Activated naive CD4-positive, alpha-beta T cell treated with Interleukin-2 at 50 U/mL for 16 hours (primary cell): ENCODE results near the gene RNF214.
"Not testable (repeated sequence)": the region's sequence is repeated elsewhere in the genome, so short reads cannot be mapped to it uniquely, and the experiment has no call there.

Experiments
- DNase-seq: peaks from one replicate; pipeline ENCODE4 v3.0.0-alpha.2; 2020

The RNF214 gene

DNA sequence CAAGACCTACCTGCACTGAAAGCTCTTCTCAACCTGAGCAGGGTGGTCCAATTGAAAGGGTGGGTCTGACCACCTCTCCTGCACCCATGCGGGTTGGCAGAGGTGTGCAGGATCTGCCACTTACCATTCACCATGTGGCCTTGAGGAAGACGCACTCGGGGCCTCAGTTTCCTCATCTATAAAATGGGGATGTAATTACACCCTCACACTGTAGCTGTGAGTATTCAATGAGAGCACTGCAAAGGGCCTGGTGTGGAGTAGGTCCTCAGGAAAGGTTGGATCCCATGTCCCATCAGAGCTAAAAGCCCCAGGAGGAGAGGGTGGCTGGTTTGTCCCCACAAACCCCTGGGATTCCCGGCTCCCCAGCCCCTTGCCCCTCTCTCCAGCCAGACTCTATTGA is 33.9 kb upstream of the RNF214 start:
- no peak for DNase-seq

GRCh38 chr11:117199053-117199915 is 33.2 kb upstream of the RNF214 start, which contains the start of gene TAGLN:
TSS of gene TAGLN (plus strand) at chr11:117199370. CDS start at chr11:117203014, 3,644 bp downstream.
- no peak for DNase-seq

DNA sequence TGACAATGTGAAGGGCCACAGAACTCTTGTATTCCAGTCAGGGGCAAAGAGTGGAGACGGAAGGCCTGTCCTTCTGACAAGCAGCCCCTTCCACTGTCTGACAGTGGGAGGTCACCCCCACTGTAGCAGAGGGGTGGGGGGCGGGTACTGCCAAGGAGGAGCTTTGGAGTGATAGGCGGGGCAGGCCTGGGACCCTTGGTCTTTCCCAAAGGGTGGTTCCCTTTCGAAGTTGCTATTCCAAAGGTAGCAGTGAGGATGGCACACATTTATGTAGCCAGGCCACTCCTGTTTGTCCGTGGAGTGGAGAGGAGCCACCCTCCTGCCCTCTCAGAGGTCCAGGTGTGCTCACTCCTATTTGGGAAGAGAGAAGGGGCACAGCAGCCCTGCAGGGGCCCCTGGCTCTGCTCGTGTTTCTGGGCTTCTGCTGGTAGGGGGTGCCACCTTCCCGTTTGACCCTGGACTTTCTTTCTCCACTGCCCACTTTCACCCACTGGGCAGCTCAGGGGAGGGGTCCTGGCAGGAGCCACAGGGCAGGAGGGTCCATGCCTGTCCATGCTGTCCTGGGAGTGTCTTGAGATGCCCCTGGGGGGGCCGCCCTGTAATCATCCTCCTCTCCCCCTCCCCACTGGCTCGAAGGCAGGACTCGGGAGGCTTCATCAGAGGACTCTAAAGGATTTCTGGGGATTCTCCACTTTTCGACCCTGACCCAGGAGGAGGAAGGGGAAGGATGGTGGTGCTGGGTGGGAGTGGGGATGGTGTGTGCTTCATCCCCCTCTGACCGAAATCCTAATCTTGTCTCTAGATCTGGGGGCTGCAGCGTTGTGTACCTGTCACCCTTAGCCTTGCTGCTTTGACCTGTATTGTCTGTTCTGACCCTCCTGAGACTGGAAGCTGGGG is 32.3 kb upstream of the RNF214 start:
- no peak for DNase-seq

- no peak for DNase-seq
Observed at GRCh38 chr11:117200813-117201657, 31.4 kb upstream of the RNF214 start.

DNA sequence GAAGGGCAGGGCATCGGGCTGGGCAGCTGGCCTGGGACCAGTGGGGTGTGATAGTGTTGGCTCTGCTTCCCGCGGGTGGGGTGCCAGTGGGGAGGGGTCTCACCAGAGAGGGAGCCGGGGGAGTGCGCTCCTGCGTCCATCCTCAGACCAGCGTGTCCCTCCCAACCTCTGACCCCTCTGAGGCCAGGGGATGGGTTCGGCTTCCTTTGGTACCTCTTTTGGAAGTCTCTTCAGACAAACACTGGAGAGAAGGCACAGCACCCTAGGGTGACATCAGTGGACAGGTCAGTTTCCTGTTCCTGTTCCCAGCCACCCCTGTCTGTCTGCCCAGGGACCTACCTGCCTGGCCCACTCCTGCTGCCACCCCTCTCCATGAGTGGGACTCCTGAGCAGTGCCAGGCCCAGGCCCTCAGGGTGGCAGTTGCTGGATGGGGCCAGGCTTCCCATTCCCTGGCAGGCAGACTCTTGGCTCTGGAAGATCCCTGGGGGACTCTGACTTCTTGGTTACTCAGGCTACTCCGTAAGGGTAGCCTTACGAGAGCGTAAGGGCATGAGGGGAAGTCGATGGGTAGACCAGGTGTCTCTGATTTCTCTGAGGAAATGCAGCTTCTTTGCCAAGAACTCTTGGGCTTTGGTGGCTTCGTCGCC is 30.7 kb upstream of the RNF214 start:
- DNase-seq = no peak

DNA sequence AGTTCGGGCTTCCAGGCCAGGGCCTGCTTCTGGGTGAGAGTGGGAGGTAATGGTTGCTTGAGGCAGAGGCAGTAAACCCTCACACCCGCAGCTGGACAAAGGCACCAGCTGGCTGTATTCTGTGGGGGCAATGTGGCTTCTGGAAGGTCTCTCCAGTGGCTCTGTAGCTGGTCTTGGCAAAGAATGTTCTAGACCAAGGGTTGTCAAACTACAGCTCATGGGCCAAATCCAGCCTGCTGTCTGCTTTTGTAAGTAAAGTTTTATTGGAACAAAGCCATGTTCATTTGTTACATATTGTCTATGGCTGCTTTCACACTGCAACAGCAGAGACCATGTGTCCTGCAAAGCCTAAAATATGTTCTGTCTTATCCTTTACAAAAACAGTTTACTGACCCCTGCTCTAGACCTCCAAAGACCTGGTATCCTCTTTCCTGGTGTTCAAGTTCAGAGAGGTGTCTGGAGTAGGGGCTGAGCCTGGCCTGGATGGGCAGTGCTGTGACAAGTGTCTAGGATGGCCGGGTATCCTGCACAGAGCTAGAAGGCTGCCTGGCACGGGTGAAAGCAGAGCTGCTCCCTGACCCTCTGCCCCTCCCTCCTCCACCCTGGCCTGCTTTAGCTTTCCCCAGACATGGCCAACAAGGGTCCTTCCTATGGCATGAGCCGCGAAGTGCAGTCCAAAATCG is 29.9 kb upstream of the RNF214 start:
- no peak for DNase-seq

DNA sequence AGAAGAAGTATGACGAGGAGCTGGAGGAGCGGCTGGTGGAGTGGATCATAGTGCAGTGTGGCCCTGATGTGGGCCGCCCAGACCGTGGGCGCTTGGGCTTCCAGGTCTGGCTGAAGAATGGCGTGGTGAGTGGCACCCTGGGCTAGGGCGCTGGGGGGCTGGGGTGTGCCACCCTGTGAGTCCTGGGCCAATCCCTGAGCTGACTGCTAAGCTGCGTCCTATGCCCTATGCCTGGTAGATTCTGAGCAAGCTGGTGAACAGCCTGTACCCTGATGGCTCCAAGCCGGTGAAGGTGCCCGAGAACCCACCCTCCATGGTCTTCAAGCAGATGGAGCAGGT is 29.4 kb upstream of the RNF214 start:
- no peak for DNase-seq

GRCh38 chr11:117204283-117205080 is 28.0 kb upstream of the RNF214 start:
- no peak for DNase-seq

GRCh38 chr11:117205211-117205818 is 27.2 kb upstream of the RNF214 start:
- no peak for DNase-seq

DNA sequence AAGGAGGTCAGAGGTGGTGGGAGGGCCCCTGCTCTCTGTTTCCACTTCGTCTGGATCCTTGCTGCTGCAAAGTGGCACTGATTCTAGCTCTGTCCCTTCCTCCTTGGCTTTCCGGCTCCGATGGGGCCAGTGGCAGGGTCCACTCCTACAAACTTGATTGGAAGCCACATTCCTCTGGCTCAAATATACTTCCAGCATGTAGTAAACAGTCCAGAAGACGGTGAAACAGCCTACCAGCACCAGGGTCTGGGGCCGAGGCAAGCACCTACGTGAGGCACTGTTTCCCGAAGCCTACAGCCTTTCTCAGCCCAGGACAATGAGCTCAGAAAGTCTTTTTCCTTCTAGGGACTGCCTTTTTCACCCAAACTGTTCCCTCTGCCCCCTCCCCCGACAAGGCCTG is 26.4 kb upstream of the RNF214 start:
- not testable (repeated sequence) for DNase-seq

- DNase-seq = not testable (repeated sequence)
Observed at GRCh38 chr11:117206859-117207258, 25.6 kb upstream of the RNF214 start.

DNA sequence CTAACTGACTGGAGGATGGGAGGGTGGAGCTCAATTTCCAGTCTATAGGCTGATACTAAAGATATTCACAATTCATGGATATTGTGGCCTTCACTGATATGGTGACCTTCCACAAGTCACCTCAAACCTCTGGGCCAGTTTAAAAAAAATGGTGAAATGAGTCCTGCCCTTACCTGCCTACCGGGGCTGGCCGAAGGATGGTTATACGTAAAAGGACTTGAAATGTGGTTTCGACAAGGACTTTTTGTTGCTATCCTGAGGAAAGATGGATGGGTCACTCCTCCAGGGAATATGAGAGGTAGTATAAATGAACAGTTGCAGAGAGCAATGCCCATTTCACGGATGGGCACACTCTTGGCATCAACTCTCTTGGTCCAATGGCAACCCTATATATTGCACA is 25.0 kb upstream of the RNF214 start:
- DNase-seq = not testable (repeated sequence)

DNA sequence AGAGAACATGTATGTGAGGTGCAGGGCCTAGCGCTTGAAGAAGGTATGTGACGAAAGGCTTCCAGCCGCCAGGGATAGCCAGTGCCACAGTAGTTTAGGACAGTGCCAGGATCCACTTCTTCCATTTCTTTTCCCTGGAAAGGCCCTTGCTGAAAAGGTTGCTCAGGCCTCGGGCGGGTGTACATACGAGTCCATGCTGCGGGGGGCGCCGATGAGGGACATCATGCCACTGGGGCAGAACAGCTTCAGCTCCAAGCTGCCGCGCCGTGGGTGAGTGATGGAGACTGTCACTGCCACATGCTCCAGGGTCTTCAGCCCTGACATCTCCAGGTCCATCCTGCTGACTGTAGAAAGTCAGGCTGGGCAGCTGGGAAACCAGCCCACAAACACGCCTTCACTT is 23.8 kb upstream of the RNF214 start:
- DNase-seq = not testable (repeated sequence)

- not testable (repeated sequence) for DNase-seq
Observed at GRCh38 chr11:117209351-117210125, 22.9 kb upstream of the RNF214 start.

DNA sequence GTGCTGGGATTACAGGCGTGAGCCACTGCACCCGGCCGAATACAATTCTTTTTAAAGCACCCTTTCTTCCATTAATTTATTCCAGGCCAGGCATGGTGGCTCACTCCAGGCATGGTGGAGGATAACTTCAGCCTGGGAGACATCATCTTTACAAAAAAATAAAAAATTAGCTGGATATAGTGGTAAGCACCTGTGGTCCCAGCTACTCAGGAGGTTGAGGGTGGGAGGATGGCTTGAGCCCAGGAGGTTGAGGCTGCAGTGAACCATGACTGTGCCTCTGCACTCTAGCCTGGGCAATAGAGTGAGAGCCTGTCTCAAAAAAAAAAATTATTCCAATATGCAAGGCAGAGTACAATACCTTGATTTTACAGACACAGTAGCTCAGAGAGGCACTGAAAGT is 21.9 kb upstream of the RNF214 start:
- no peak for DNase-seq

GRCh38 chr11:117212697-117213355 is 19.6 kb upstream of the RNF214 start:
- DNase-seq = no peak

GRCh38 chr11:117214404-117215110 is 17.9 kb upstream of the RNF214 start:
- DNase-seq = no peak
